ENCODE measurements around the gene DIMT1. TPM values are rescaled to one million over a fixed set of nuclear protein-coding genes. Genes with fewer than 3 reads are reported as not detected.

The DIMT1 gene
- total RNA-seq, 1 donor from 2014 or later: 28.7 TPM

- Mint-ChIP-seq H3K4me1 (peaks cover 20% of the 10 kb centered on the region), H3K36me3 (ENCODE audit: low read depth) (peaks cover 8% of the 10 kb centered on the region), H3K4me3 (peak overlapping the region; percentile 92), H3K27ac (peak overlapping the region; percentile 87), H3K9me3 (no peaks in the 10 kb centered on the region), H3K27me3 (no peaks in the 10 kb centered on the region)
- intact Hi-C loops (cut with micrococcal nuclease): loop anchor here (2.0 kb wide), 3 partner anchors 165 to 1083 kb away; partner anchors contain the start of gene LRRC70
- ChIA-PET CTCF (no interaction called here), POLR2A (interaction anchor here (1.2 to 3.7 kb wide), 2 partner anchors 11 to 1082 kb away, joined by 4 to 99 read pairs; partner anchors contain the start of genes DIMT1 and ZSWIM6)
- ATAC-seq (ENCODE audit: low read depth) (no peak), DNase-seq (no peak)
- no peak for TF ChIP-seq CTCF (IDR thresholded peaks at IDR 0.05)
These were observed 10.0 kb upstream of the DIMT1 start for GRCh38 chr5:62413711-62414110.

DNA sequence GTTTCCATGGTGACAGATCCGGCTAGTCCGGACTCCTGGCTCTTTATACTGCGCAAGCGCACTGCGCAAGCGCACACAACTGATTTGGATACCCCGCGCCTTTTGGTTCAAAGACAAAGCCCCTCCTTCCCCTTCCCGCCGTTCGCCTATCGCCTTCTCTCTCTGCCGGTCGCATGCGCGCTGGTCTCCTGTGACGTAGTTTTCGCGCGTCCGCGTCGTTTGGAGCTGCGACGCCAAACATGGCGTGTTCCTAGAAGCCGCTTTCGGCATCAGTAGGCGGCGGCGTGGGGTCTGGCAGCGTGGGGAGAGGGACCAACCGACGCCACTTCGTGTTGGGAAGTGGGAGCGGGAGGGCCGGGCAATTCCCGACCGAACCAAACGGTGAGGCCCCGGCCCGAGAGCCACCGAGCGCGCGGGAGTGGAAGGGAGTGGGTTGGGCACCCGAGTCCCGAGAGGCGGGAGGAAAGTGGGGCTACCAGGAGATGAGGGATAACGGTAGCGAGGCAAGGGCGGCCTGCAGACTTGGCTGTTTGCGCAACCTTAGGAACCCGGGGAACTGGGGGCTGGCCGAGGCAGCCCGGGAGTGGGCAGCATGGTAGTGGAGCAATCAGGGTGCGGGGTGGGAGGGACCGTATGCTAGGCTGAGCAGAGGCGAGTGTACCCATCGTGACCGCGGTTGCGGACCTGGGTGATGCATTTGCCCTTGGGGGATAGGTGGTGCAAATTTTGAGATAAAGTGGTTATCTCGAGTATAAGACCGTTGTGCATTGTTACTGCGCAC, 9.0 kb upstream of the DIMT1 start, which contains the start of gene IPO11:
IPO11 (plus strand) TSS at position 215 of the 781 bp plus-strand sequence. CDS start 24,517 bp downstream, outside the sequence.
- ATAC-seq (ENCODE audit: low read depth) (peak; percentile 94), DNase-seq (peak; percentile 99)
- ChIA-PET POLR2A (interaction anchor here (1.2 to 3.7 kb wide), 3 partner anchors 10 to 1081 kb away, joined by 4 to 99 read pairs (median 10); partner anchors contain the start of genes DIMT1, KIF2A and ZSWIM6), CTCF (no interaction called here)
- no peak for TF ChIP-seq CTCF (IDR thresholded peaks at IDR 0.05)
- Mint-ChIP-seq H3K36me3 (ENCODE audit: low read depth) (peaks cover 7% of the 10 kb centered on the region), H3K27ac (peak within 1 kb of the TSS; percentile 87), H3K27me3 (no peaks in the 10 kb centered on the region), H3K4me3 (peak within 1 kb of the TSS; percentile 92), H3K4me1 (peaks cover 20% of the 10 kb centered on the region), H3K9me3 (no peaks in the 10 kb centered on the region)
- intact Hi-C loops (cut with micrococcal nuclease): loop anchor here (1.0 to 2.0 kb wide), 6 partner anchors 8 to 1082 kb away; partner anchors contain the start of genes KIF2A and LRRC70

- no peak overlapping the region for H3K27ac Mint-ChIP-seq
- peaks cover 80% of the 10 kb centered on the region for H3K36me3 Mint-ChIP-seq (ENCODE audit: low read depth)
- DNase-seq: no peak
- H3K27me3 Mint-ChIP-seq: no peaks in the 10 kb centered on the region
- POLR2A ChIA-PET: no interaction called here
- ATAC-seq (ENCODE audit: low read depth): no peak
- no peak overlapping the region for H3K4me3 Mint-ChIP-seq
- H3K9me3 Mint-ChIP-seq: no peaks in the 10 kb centered on the region
- no peaks in the 10 kb centered on the region for H3K4me1 Mint-ChIP-seq
- no peak for TF ChIP-seq CTCF (IDR thresholded peaks at IDR 0.05)
- CTCF ChIA-PET: no interaction called here
- intact Hi-C loops (cut with micrococcal nuclease): no loop called here
These were observed 8.3 kb downstream of the DIMT1 start for GRCh38 chr5:62395210-62395950.

DNA sequence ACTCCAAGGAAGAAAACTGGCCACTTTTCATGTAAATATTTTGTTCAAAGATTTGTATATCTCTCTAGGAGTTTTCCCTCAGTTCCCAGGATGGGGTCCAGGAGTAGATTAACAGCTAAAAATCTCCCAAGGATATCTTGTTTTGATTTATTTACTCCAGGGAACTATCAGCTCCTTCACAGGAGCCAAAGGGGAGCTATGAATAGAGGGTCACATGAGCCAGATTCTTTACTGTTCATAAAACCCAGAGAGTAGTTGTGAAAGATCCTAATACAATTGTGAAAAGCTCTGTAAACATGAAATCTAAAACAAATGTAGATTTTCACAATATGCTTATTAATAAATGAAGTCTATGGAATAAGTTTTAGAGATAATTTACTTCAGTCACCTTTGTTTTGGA, 16.9 kb downstream of the DIMT1 start:
- H3K27ac Mint-ChIP-seq: no peak overlapping the region
- TF ChIP-seq CTCF (IDR thresholded peaks at IDR 0.05): no peak
- peaks cover 64% of the 10 kb centered on the region for H3K36me3 Mint-ChIP-seq (ENCODE audit: low read depth)
- no peaks in the 10 kb centered on the region for H3K4me1 Mint-ChIP-seq
- ChIA-PET POLR2A (no interaction called here), CTCF (no interaction called here)
- DNase-seq (no peak), ATAC-seq (ENCODE audit: low read depth) (no peak)
- no peak overlapping the region for H3K4me3 Mint-ChIP-seq
- H3K9me3 Mint-ChIP-seq: no peaks in the 10 kb centered on the region
- no peaks in the 10 kb centered on the region for H3K27me3 Mint-ChIP-seq
- intact Hi-C loops (cut with micrococcal nuclease): loop anchor here (5.0 kb wide), 1 partner anchor 35 kb away; no protein-coding TSS in a partner anchor
